H1 (cell line): ENCODE measurements around the gene PRKD3. TPM values are rescaled to one million over a fixed set of nuclear protein-coding genes. Genes with fewer than 3 reads are reported as not detected.

Experiments
- CTCF ChIA-PET: fragments of 300-600 bp; sonication (Branson Sonifier 250); formaldehyde crosslinking; loops from one replicate; lab custom pipeline; 2021; ENCODE audit not compliant: partially characterized antibody; lab: Charles Lee
- POLR2A ChIA-PET: fragments of 300-600 bp; sonication (Branson Sonifier 250); formaldehyde crosslinking; loops from one replicate; lab custom pipeline; 2021; ENCODE audit warnings: inconsistent platforms; ENCODE audit not compliant: partially characterized antibody; lab: Charles Lee
- DNase-seq, 2 experiments: peaks; one replicate each; pipeline versions ENCODE4 v3.0.0 to v3.0.0-alpha.2; 2010 to 2022; ENCODE audit warnings: low spot score in 2 of 2, low read depth in 1 of 2, mixed read lengths in 1 of 2
- FAIRE-seq: peaks from 2 replicates; lab custom pipeline; 2011; peaks lifted over from hg19 to GRCh38; lab: Jason Lieb, UNC
- H2AFZ ChIP-seq: 2 replicates; pipeline ENCODE4 v1.8.1; 2012; ENCODE audit warnings: low read length, inconsistent platforms
- H2AK5ac ChIP-seq: 2 replicates; pipeline ENCODE4 v1.6.1; 2013; ENCODE audit warnings: low read depth, low read length
- H2BK120ac ChIP-seq: replicated peaks from 2 replicates; pipeline ENCODE3; 2013; ENCODE audit warnings: low read depth, low read length, inconsistent platforms
- H2BK12ac ChIP-seq: 2 replicates; pipeline ENCODE4 v1.6.1; 2013; ENCODE audit warnings: low read depth, low read length
- H2BK15ac ChIP-seq: 2 replicates; pipeline ENCODE4 v1.6.1; 2013; ENCODE audit warnings: low read length
- H2BK20ac ChIP-seq: 2 replicates; pipeline ENCODE4 v1.6.1; 2013; ENCODE audit warnings: low read length
- H2BK5ac ChIP-seq: 2 replicates; pipeline ENCODE4 v1.6.1; 2013; ENCODE audit warnings: low read depth, low read length
- H3K14ac ChIP-seq: 2 replicates; pipeline ENCODE4 v1.6.1; 2013; ENCODE audit warnings: inconsistent platforms; ENCODE audit not compliant: insufficient read length
- H3K18ac ChIP-seq: 2 replicates; pipeline ENCODE4 v1.6.1; 2013; ENCODE audit warnings: low read length; ENCODE audit errors: extremely low read depth
- H3K23ac ChIP-seq: 2 replicates; pipeline ENCODE4 v1.6.1; 2013; ENCODE audit warnings: inconsistent platforms; ENCODE audit not compliant: insufficient read length
- H3K23me2 ChIP-seq: 2 replicates; pipeline ENCODE4 v1.6.1; 2013; ENCODE audit warnings: low read depth, low read length
- H3K27ac ChIP-seq: 2 replicates; pipeline ENCODE4 v1.6.1; 2011; ENCODE audit warnings: low read depth, low read length, inconsistent platforms
- H3K27me3 ChIP-seq, 4 experiments: replicated peaks in 1 of 4; 1 replicate in 1 of 4; 2 replicates in 3 of 4; pipeline versions ENCODE4 v1.6.1 to v1.8.1; 2011 to 2013; ENCODE audit warnings: low read length in 3 of 4, mild to moderate bottlenecking in 3 of 4, inconsistent platforms in 2 of 4, mixed read lengths in 2 of 4, moderate library complexity in 1 of 4; ENCODE audit not compliant: control insufficient read depth in 3 of 4, insufficient read depth in 3 of 4; ENCODE audit errors: extremely low read depth in 1 of 4
- H3K36me3 ChIP-seq, 4 experiments: 2 replicates each; pipeline versions ENCODE4 v1.6.1 to v1.8.1; 2011 to 2013; ENCODE audit warnings: mild to moderate bottlenecking in 4 of 4, low read length in 3 of 4, moderate library complexity in 2 of 4, control low read depth in 1 of 4, inconsistent platforms in 1 of 4; ENCODE audit not compliant: insufficient read depth in 4 of 4, control insufficient read depth in 2 of 4
- H3K4ac ChIP-seq: replicated peaks from 2 replicates; pipeline ENCODE3; 2013; ENCODE audit warnings: low read length, low read depth, mixed read lengths, inconsistent platforms; ENCODE audit not compliant: insufficient read length
- H3K4me1 ChIP-seq, 4 experiments: replicated peaks in 1 of 4; 1 replicate in 1 of 4; 2 replicates in 3 of 4; pipeline versions ENCODE4 v1.6.1 to v1.8.1; 2011 to 2013; ENCODE audit warnings: low read length in 3 of 4, inconsistent platforms in 2 of 4, mixed read lengths in 1 of 4; ENCODE audit not compliant: insufficient read depth in 4 of 4, control insufficient read depth in 3 of 4
- H3K4me2 ChIP-seq, 2 experiments: 2 replicates each; pipeline versions ENCODE4 v1.6.1 to v1.8.1; 2011 to 2013; ENCODE audit warnings: low read depth in 2 of 2, low read length in 2 of 2, control low read depth in 1 of 2, inconsistent platforms in 1 of 2, mild to moderate bottlenecking in 1 of 2; ENCODE audit not compliant: insufficient read depth in 1 of 2
- H3K4me3 ChIP-seq, 4 experiments: fragments of 200-600, 300-600 bp in 1 of 4; sonication (generic), shearing (Covaris generic), sonication (Bioruptor Twin) in 1 of 4; 2 replicates each; pipeline versions ENCODE4 v1.5.1 to v1.8.1; 2011 to 2016; ENCODE audit warnings: low read length in 4 of 4, low read depth in 3 of 4, control low read depth in 2 of 4, inconsistent platforms in 2 of 4, mild to moderate bottlenecking in 2 of 4, mixed read lengths in 1 of 4, moderate library complexity in 1 of 4; ENCODE audit not compliant: insufficient read depth in 2 of 4; ENCODE audit errors: extremely low read depth in 1 of 4
- H3K56ac ChIP-seq: replicated peaks from 2 replicates; pipeline ENCODE3; 2013; ENCODE audit warnings: low read depth, mild to moderate bottlenecking, mixed read lengths, low read length, inconsistent platforms; ENCODE audit not compliant: insufficient read length
- H3K79me1 ChIP-seq: 2 replicates; pipeline ENCODE4 v1.6.1; 2013; ENCODE audit warnings: low read depth, low read length, control low read depth
- H3K79me2 ChIP-seq, 2 experiments: 2 replicates each; pipeline versions ENCODE4 v1.6.1 to v1.8.1; 2012 to 2013; ENCODE audit warnings: low read length in 2 of 2, mild to moderate bottlenecking in 2 of 2, inconsistent platforms in 1 of 2; ENCODE audit not compliant: insufficient read depth in 2 of 2, control insufficient read depth in 1 of 2
- H3K9ac ChIP-seq, 4 experiments: replicated peaks in 1 of 4; 1 replicate in 1 of 4; 2 replicates in 3 of 4; pipeline versions ENCODE4 v1.6.1 to v1.8.1; 2011 to 2013; ENCODE audit warnings: low read depth in 3 of 4, low read length in 3 of 4, control low read depth in 2 of 4, mild to moderate bottlenecking in 2 of 4, moderate library complexity in 2 of 4, inconsistent platforms in 1 of 4; ENCODE audit errors: extremely low read depth in 1 of 4
- H3K9me3 ChIP-seq, 2 experiments: 2 replicates each; pipeline versions ENCODE4 v1.6.1 to v1.8.1; 2012 to 2013; ENCODE audit warnings: mild to moderate bottlenecking in 2 of 2, moderate library complexity in 2 of 2, control low read depth in 1 of 2, inconsistent platforms in 1 of 2, low read depth in 1 of 2, low read length in 1 of 2, mixed read lengths in 1 of 2; ENCODE audit not compliant: insufficient read depth in 2 of 2
- H4K20me1 ChIP-seq, 2 experiments: replicated peaks in 1 of 2; 2 replicates each; pipeline versions ENCODE3 to v1.8.1; 2011 to 2013; ENCODE audit warnings: inconsistent platforms in 2 of 2, low read length in 2 of 2, mild to moderate bottlenecking in 1 of 2; ENCODE audit not compliant: insufficient read depth in 2 of 2, control insufficient read depth in 1 of 2
- H4K5ac ChIP-seq: 2 replicates; pipeline ENCODE4 v1.6.1; 2013; ENCODE audit warnings: low read length, low read depth, mixed read lengths, inconsistent platforms; ENCODE audit not compliant: insufficient read length
- H4K8ac ChIP-seq: 2 replicates; pipeline ENCODE4 v1.8.0; 2013; ENCODE audit warnings: mild to moderate bottlenecking, moderate library complexity, low read length, inconsistent platforms; ENCODE audit not compliant: insufficient read depth; ENCODE audit errors: extremely low read depth
- H4K91ac ChIP-seq: replicated peaks from 2 replicates; pipeline ENCODE3; 2013; ENCODE audit warnings: low read length, mixed read lengths, inconsistent platforms; ENCODE audit not compliant: insufficient read length
- CBX8 ChIP-seq: fragments of 300-800, 300-1000 bp; sonication (generic); IDR thresholded peaks from 2 replicates; pipeline ENCODE4 v1.7.1; 2016; ENCODE audit warnings: low read depth, low read length, borderline replicate concordance
- CEBPB ChIP-seq: IDR thresholded peaks from 2 replicates; pipeline ENCODE4 v1.6.1; 2012; ENCODE audit warnings: low read depth, low read length
- CHD2 ChIP-seq: IDR thresholded peaks from 2 replicates; pipeline ENCODE4 v1.6.1; 2012; ENCODE audit warnings: low read length, improper control_type of control experiment
- EP300 ChIP-seq, 2 experiments: IDR thresholded peaks; 1 replicate in 1 of 2; 2 replicates in 1 of 2; pipeline ENCODE4 v1.6.1; 2011 to 2012; ENCODE audit warnings: low read depth in 2 of 2, low read length in 2 of 2, mild to moderate bottlenecking in 2 of 2, borderline replicate concordance in 1 of 2, inconsistent platforms in 1 of 2, moderate library complexity in 1 of 2
- JUND ChIP-seq: IDR thresholded peaks from 2 replicates; pipeline ENCODE4 v1.6.1; 2011; ENCODE audit warnings: mild to moderate bottlenecking, improper control_type of control experiment, low read length
- KDM4A ChIP-seq: IDR thresholded peaks from one replicate; pipeline ENCODE4 v1.7.1; 2012; ENCODE audit warnings: low read depth, mild to moderate bottlenecking, moderate library complexity, low read length, inconsistent platforms; ENCODE audit not compliant: severe bottlenecking
- SIX5 ChIP-seq: IDR thresholded peaks from 2 replicates; pipeline ENCODE4 v1.6.1; 2011; ENCODE audit warnings: mild to moderate bottlenecking, low read depth, low read length
- USF2 ChIP-seq: IDR thresholded peaks from 2 replicates; pipeline ENCODE4 v1.6.1; 2011; ENCODE audit warnings: low read length, improper control_type of control experiment
- WGBS, 2 experiments: shearing (Covaris generic) in 1 of 2; methylation state at CpG; one replicate each; pipeline versions ENCODE4 v1.1.6 to v1.1.7; 2013 to 2015; ENCODE audit warnings: low lambda C conversion rate in 2 of 2, mixed read lengths in 2 of 2, inconsistent platforms in 1 of 2, low coverage in 1 of 2, missing lambda C conversion rate in 1 of 2; ENCODE audit not compliant: insufficient replicate concordance in 2 of 2, insufficient coverage in 1 of 2, insufficient read length in 1 of 2; ENCODE audit errors: extremely low coverage in 1 of 2, missing lambda C conversion rate in 1 of 2; 5-methylcytosine and 5-hydroxymethylcytosine counted together
- polyA plus RNA-seq, 7 experiments: library from polyadenylated mRNA; depleted of rRNA in 3 of 7; stranded (reverse) in 5 of 7; unstranded in 2 of 7; fragments of >200 nt in 5 of 7; fragments of 200-250 nt in 2 of 7; gene quantifications; 1 replicate in 5 of 7; 2 replicates in 1 of 7; 4 replicates in 1 of 7; pipeline versions ENCODE4 v1.2.1 to v1.2.3, GENCODE V29; 2011 to 2013; ENCODE audit warnings: missing spikeins in 2 of 7, mixed read lengths in 2 of 7
- total RNA-seq: library from RNA; stranded (reverse); fragmentation: NEBNext Ultra II Directional; extraction: Animal tissue kit (Norgen Biotek cat#: 25700); gene quantifications from 2 replicates; pipeline ENCODE4 v1.2.1, GENCODE V29; 2021

PRKD3 gene
- total and polyA plus RNA-seq, 2 of the 8 experiments (the other 6 are each of a cell fraction or from before 2014, with no cell fraction given) = 12.0 to 63.3 TPM

DNA sequence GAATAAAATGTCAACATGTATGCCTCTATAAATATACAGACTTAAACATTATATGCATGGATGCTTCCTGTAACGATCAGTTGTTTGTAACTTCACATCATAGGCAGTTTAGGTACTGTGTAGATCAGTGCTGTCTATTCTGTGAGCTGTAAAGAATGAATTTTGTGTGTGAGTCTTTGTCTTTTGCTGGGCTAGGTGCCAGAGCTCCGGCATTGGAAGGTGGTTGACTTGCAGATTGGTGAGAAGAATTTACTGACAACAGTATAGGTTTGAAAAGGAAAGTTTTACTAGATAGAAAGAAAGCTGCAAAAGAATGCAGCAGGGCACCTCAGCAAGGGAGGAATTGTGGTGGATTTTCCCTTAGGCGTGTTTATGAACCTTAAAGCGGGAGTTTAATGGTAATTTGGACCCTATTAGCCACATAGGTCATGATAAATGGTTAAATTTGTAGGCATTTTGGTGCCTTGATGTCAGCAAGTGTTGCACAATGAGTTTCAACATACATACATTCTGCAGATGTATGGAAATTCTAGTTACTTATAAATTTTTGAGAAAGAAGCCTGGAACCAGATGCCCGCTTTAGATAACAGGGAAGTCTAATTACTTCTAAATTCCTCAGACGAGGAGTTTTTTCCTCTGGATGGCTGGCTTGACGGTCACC is 13.1 kb upstream of the PRKD3 start:
- no peak overlapping the region for H3K27ac ChIP-seq
- H4K91ac ChIP-seq = no peak overlapping the region
- no peak overlapping the region for H2BK15ac ChIP-seq
- H4K20me1 ChIP-seq = no peaks in the 10 kb centered on the region
- DNase-seq (no peak), FAIRE-seq (no peak)
- ChIA-PET POLR2A (no interaction called here), CTCF (no interaction called here)
- no peak overlapping the region for H3K4ac ChIP-seq
- H3K79me1 ChIP-seq = no peaks in the 10 kb centered on the region
- no peak overlapping the region for H3K4me3 ChIP-seq
- H4K5ac ChIP-seq = no peak overlapping the region
- no peak overlapping the region for H2BK12ac ChIP-seq
- no peak overlapping the region for H3K18ac ChIP-seq
- no peak overlapping the region for H3K56ac ChIP-seq
- H2BK20ac ChIP-seq = no peak overlapping the region
- H4K8ac ChIP-seq = no peak overlapping the region
- no peak overlapping the region for H2AK5ac ChIP-seq
- 89% methylated on average over 7 of the region's 7 CpGs; no CpG with 5 or more reads in 1 of the 2 experiments for WGBS, 2 experiments
- H3K27me3 ChIP-seq = no peaks in the 10 kb centered on the region
- no peaks in the 10 kb centered on the region for H3K9me3 ChIP-seq
- H3K23me2 ChIP-seq = no peaks in the 10 kb centered on the region
- H3K9ac ChIP-seq = no peak overlapping the region
- H2BK5ac ChIP-seq = no peak overlapping the region
- H2AFZ ChIP-seq = no peak overlapping the region
- no peak overlapping the region for H2BK120ac ChIP-seq
- no peak overlapping the region for H3K4me2 ChIP-seq
- no peaks in the 10 kb centered on the region for H3K4me1 ChIP-seq
- no peak overlapping the region for H3K14ac ChIP-seq
- H3K36me3 ChIP-seq = no peaks in the 10 kb centered on the region
- TF ChIP-seq CBX8 (no peak), JUND (no peak), KDM4A (no peak), CHD2 (no peak), CEBPB (no peak), EP300 (IDR thresholded peaks at IDR 0.05; ENCODE audit: borderline replicate concordance in 1 of 2, low read depth in 2 of 2, low read length in 2 of 2) (no peak), SIX5 (no peak), USF2 (no peak)
- H3K79me2 ChIP-seq = no peaks in the 10 kb centered on the region
- H3K23ac ChIP-seq = no peak overlapping the region
